ENCODE results near the gene SEPTIN11. TPM values are rescaled to one million over a fixed set of nuclear protein-coding genes. Genes with fewer than 3 reads are reported as not detected.

SEPTIN11 gene
- total and polyA plus RNA-seq, 4 donors, result 108 to 175 (median 152) TPM

GRCh38 chr4:76931087-76931486 is 18.5 kb upstream of the SEPTIN11 start:
- Histone ChIP-seq H3K27me3 (ENCODE audit: control insufficient read depth, insufficient read depth, low read length) (no peaks in the 10 kb centered on the region), H3K36me3 (ENCODE audit: control insufficient read depth, insufficient read depth, low read length) (no peaks in the 10 kb centered on the region), H3K4me1 (ENCODE audit: control insufficient read depth, insufficient read depth, low read length) (no peaks in the 10 kb centered on the region), H3K27ac (ENCODE audit: low read depth, low read length) (no peak overlapping the region), H3K4me3 (ENCODE audit: low read depth, low read length) (no peak overlapping the region), H3K9me3 (ENCODE audit: control insufficient read depth, insufficient read depth, low read length) (no peaks in the 10 kb centered on the region)
- DNase-seq (ENCODE audit: low read depth in 4 of 6, low spot score in 6 of 6), result no peak

GRCh38 chr4:76931576-76932276 is 17.8 kb upstream of the SEPTIN11 start:
- H3K4me1 ChIP-seq (ENCODE audit: control insufficient read depth, insufficient read depth, low read length), result no peaks in the 10 kb centered on the region
- H3K9me3 ChIP-seq (ENCODE audit: control insufficient read depth, insufficient read depth, low read length), result no peaks in the 10 kb centered on the region
- H3K36me3 ChIP-seq (ENCODE audit: control insufficient read depth, insufficient read depth, low read length), result no peaks in the 10 kb centered on the region
- no peak overlapping the region for H3K27ac ChIP-seq (ENCODE audit: low read depth, low read length)
- 90% methylated on average over 2 of the region's 7 CpGs for WGBS (ENCODE audit: insufficient coverage)
- no peaks in the 10 kb centered on the region for H3K27me3 ChIP-seq (ENCODE audit: control insufficient read depth, insufficient read depth, low read length)
- DNase-seq (ENCODE audit: low read depth in 4 of 6, low spot score in 6 of 6), result no peak
- H3K4me3 ChIP-seq (ENCODE audit: low read depth, low read length), result no peak overlapping the region

DNA sequence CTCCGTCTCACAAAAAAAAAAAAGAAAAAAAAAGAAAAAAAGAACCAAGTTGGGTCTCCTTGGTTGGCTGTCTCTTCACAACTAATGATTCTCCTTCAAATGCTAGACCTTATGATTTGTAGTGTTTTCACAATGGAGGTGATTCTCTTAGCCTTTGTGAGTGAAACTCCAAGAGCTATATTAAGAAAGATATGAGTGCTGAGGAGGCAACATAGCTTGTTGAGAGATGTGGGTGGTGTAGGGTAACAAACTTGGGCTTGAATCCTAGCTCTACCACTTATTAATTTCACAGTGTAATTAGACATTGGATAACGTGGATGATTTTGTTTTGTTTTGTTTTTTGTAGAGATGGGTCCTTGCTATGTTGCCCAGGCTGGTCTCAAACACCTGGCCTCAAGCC is 10.4 kb upstream of the SEPTIN11 start:
- WGBS (ENCODE audit: insufficient coverage), result no CpG with 5 or more reads among the region's 2 CpGs

GRCh38 chr4:76943129-76943620 is 6.4 kb upstream of the SEPTIN11 start:
- Histone ChIP-seq H3K27me3 (ENCODE audit: control insufficient read depth, insufficient read depth, low read length) (no peaks in the 10 kb centered on the region), H3K36me3 (ENCODE audit: control insufficient read depth, insufficient read depth, low read length) (peaks cover 2% of the 10 kb centered on the region), H3K9me3 (ENCODE audit: control insufficient read depth, insufficient read depth, low read length) (no peaks in the 10 kb centered on the region), H3K4me1 (ENCODE audit: control insufficient read depth, insufficient read depth, low read length) (peaks cover 11% of the 10 kb centered on the region), H3K4me3 (ENCODE audit: low read depth, low read length) (no peak overlapping the region), H3K27ac (ENCODE audit: low read depth, low read length) (no peak overlapping the region)
- WGBS (ENCODE audit: insufficient coverage), result 73% methylated on average over 3 of the region's 6 CpGs
- no peak for DNase-seq (ENCODE audit: low read depth in 4 of 6, low spot score in 6 of 6)

More for the DNA sequence above, 10.4 kb upstream of the SEPTIN11 start:
- Histone ChIP-seq H3K27me3 (ENCODE audit: control insufficient read depth, insufficient read depth, low read length) (no peaks in the 10 kb centered on the region), H3K9me3 (ENCODE audit: control insufficient read depth, insufficient read depth, low read length) (no peaks in the 10 kb centered on the region), H3K36me3 (ENCODE audit: control insufficient read depth, insufficient read depth, low read length) (no peaks in the 10 kb centered on the region), H3K4me1 (ENCODE audit: control insufficient read depth, insufficient read depth, low read length) (peaks cover 2% of the 10 kb centered on the region), H3K4me3 (ENCODE audit: low read depth, low read length) (no peak overlapping the region), H3K27ac (ENCODE audit: low read depth, low read length) (no peak overlapping the region)
- DNase-seq (ENCODE audit: low read depth in 4 of 6, low spot score in 6 of 6), result no peak

GRCh38 chr4:76943790-76944189 is 5.8 kb upstream of the SEPTIN11 start:
- no peak overlapping the region for H3K27ac ChIP-seq (ENCODE audit: low read depth, low read length)
- peak in 3 of 6 donors; percentile 41 to 70 (median 51) for DNase-seq (ENCODE audit: low read depth in 4 of 6, low spot score in 6 of 6)

GRCh38 chr4:76947369-76947768 is 2.2 kb upstream of the SEPTIN11 start:
- peaks cover 2% of the 10 kb centered on the region for H3K36me3 ChIP-seq (ENCODE audit: control insufficient read depth, insufficient read depth, low read length)
- H3K4me3 ChIP-seq (ENCODE audit: low read depth, low read length), result no peak overlapping the region
- DNase-seq (ENCODE audit: low read depth in 4 of 6, low spot score in 6 of 6), result peak in 1 of 6 donors; percentile 23
- H3K27me3 ChIP-seq (ENCODE audit: control insufficient read depth, insufficient read depth, low read length), result no peaks in the 10 kb centered on the region
- H3K9me3 ChIP-seq (ENCODE audit: control insufficient read depth, insufficient read depth, low read length), result no peaks in the 10 kb centered on the region
- peaks cover 19% of the 10 kb centered on the region for H3K4me1 ChIP-seq (ENCODE audit: control insufficient read depth, insufficient read depth, low read length)
- WGBS (ENCODE audit: insufficient coverage), result 85% methylated on average over 2 of the region's 2 CpGs
- no peak overlapping the region for H3K27ac ChIP-seq (ENCODE audit: low read depth, low read length)

More at GRCh38 chr4:76943790-76944189, 5.8 kb upstream of the SEPTIN11 start:
- peaks cover 2% of the 10 kb centered on the region for H3K36me3 ChIP-seq (ENCODE audit: control insufficient read depth, insufficient read depth, low read length)
- WGBS (ENCODE audit: insufficient coverage), result 40% methylated on average over 1 of the region's 1 CpG
- no peaks in the 10 kb centered on the region for H3K9me3 ChIP-seq (ENCODE audit: control insufficient read depth, insufficient read depth, low read length)
- no peak overlapping the region for H3K4me3 ChIP-seq (ENCODE audit: low read depth, low read length)
- H3K27me3 ChIP-seq (ENCODE audit: control insufficient read depth, insufficient read depth, low read length), result no peaks in the 10 kb centered on the region
- H3K4me1 ChIP-seq (ENCODE audit: control insufficient read depth, insufficient read depth, low read length), result peaks cover 16% of the 10 kb centered on the region

- Histone ChIP-seq H3K27me3 (ENCODE audit: control insufficient read depth, insufficient read depth, low read length) (no peaks in the 10 kb centered on the region), H3K4me1 (ENCODE audit: control insufficient read depth, insufficient read depth, low read length) (peaks cover 19% of the 10 kb centered on the region), H3K36me3 (ENCODE audit: control insufficient read depth, insufficient read depth, low read length) (peaks cover 2% of the 10 kb centered on the region), H3K4me3 (ENCODE audit: low read depth, low read length) (peak overlapping the region; percentile 91), H3K27ac (ENCODE audit: low read depth, low read length) (peak overlapping the region; percentile 96), H3K9me3 (ENCODE audit: control insufficient read depth, insufficient read depth, low read length) (no peaks in the 10 kb centered on the region)
- WGBS (ENCODE audit: insufficient coverage), result under 1% methylated on average over 60 of the region's 60 CpGs
- peak in 4 of 6 donors; percentile 52 to 89 (median 71) for DNase-seq (ENCODE audit: low read depth in 4 of 6, low spot score in 6 of 6)
Measured at GRCh38 chr4:76948443-76949275, 893 bp upstream of the SEPTIN11 start.

- Histone ChIP-seq H3K27ac (ENCODE audit: low read depth, low read length) (peak overlapping the region; percentile 96), H3K4me3 (ENCODE audit: low read depth, low read length) (peak overlapping the region; percentile 91), H3K27me3 (ENCODE audit: control insufficient read depth, insufficient read depth, low read length) (no peaks in the 10 kb centered on the region), H3K4me1 (ENCODE audit: control insufficient read depth, insufficient read depth, low read length) (peaks cover 17% of the 10 kb centered on the region), H3K9me3 (ENCODE audit: control insufficient read depth, insufficient read depth, low read length) (no peaks in the 10 kb centered on the region), H3K36me3 (ENCODE audit: control insufficient read depth, insufficient read depth, low read length) (peaks cover 2% of the 10 kb centered on the region)
- 0% methylated on average over 59 of the region's 69 CpGs for WGBS (ENCODE audit: insufficient coverage)
- peak in 4 of 6 donors; percentile 37 to 85 (median 66) for DNase-seq (ENCODE audit: low read depth in 4 of 6, low spot score in 6 of 6)
Measured at GRCh38 chr4:76950052-76950955, 752 bp downstream of the SEPTIN11 start.
